Uterus (tissue), 2 donors: ENCODE data around the gene ZNF865.

ENCODE experiments used
- CTCF ChIP-seq, 4 experiments: fragments of 200-600 bp in 2 of 4; fragments of 450-650 bp in 2 of 4; sonication (generic) in 2 of 4; IDR thresholded peaks; one replicate each; pipeline ENCODE4 v1.5.1; 2016 to 2019; ENCODE audit warnings: antibody characterized with exemption in 4 of 4, mild to moderate bottlenecking in 2 of 4, moderate library complexity in 1 of 4
- POLR2A ChIP-seq, 2 donors: fragments of 450-650 bp; IDR thresholded peaks; one replicate each; pipeline ENCODE4 v1.6.1; 2016; ENCODE audit warnings: antibody characterized with exemption in 2 of 2, mild to moderate bottlenecking in 1 of 2, moderate library complexity in 1 of 2

GRCh38 chr19:55618426-55618825, 13.0 kb downstream of the ZNF865 start:
- TF ChIP-seq CTCF (IDR thresholded peaks at IDR 0.05) (no peak), POLR2A (IDR thresholded peaks at IDR 0.05) (no peak)
